BE2C (cell line): Measurements from ENCODE around the gene ITIH6.

Experiments
- DNase-seq: peaks from one replicate; pipeline ENCODE4 v3.0.0-alpha.2; 2020
- H3K27me3 ChIP-seq: fragments of 250-450 bp; sonication (Bioruptor Pico); 2 replicates; pipeline ENCODE4 v1.5.1; 2020; ENCODE audit warnings: mild to moderate bottlenecking
- H3K36me3 ChIP-seq: fragments of 250-450 bp; sonication (Bioruptor Pico); 2 replicates; pipeline ENCODE4 v1.5.1; 2020; ENCODE audit warnings: mild to moderate bottlenecking
- H3K4me1 ChIP-seq: fragments of 250-450 bp; sonication (Bioruptor Pico); 2 replicates; pipeline ENCODE4 v1.5.1; 2020
- H3K4me3 ChIP-seq: 2 replicates; pipeline ENCODE4 v1.5.1; 2011; ENCODE audit warnings: low read depth, low read length
- H3K9me3 ChIP-seq: fragments of 250-450 bp; sonication (Bioruptor Pico); 2 replicates; pipeline ENCODE4 v1.5.1; 2020
- TF ChIP-seq, protein P1 (sequence below): IDR thresholded peaks from 2 replicates; pipeline ENCODE4 v1.5.1; 2012; ENCODE audit warnings: mild to moderate bottlenecking, low read depth, low read length

The ITIH6 gene

DNA sequence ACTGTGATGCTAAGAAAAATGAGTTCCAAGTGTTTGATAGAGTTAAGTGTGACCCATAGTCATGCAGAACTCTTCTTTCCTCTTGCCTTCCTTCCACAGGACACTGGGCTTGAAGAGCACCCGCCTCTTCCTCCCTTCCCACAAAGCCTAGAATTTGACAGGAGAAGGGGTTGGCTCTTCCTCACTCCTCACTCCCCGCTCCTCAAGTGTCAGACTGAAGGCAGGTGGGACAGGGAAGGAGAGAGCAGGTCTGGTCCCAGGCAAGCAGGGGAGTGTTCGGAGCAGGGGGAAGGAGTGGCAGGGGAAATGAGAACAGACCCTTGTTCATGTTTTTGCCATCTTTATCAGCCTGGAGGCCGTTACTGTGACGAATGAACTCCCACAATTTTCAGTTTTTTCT is 20.2 kb upstream of the ITIH6 start:
- Histone ChIP-seq H3K9me3 (no peaks in the 10 kb centered on the region), H3K27me3 (no peaks in the 10 kb centered on the region), H3K4me1 (peaks cover 8% of the 10 kb centered on the region), H3K36me3 (peaks cover 7% of the 10 kb centered on the region), H3K4me3 (no peak overlapping the region)
- no peak for DNase-seq
- TF ChIP-seq, protein P1, sequence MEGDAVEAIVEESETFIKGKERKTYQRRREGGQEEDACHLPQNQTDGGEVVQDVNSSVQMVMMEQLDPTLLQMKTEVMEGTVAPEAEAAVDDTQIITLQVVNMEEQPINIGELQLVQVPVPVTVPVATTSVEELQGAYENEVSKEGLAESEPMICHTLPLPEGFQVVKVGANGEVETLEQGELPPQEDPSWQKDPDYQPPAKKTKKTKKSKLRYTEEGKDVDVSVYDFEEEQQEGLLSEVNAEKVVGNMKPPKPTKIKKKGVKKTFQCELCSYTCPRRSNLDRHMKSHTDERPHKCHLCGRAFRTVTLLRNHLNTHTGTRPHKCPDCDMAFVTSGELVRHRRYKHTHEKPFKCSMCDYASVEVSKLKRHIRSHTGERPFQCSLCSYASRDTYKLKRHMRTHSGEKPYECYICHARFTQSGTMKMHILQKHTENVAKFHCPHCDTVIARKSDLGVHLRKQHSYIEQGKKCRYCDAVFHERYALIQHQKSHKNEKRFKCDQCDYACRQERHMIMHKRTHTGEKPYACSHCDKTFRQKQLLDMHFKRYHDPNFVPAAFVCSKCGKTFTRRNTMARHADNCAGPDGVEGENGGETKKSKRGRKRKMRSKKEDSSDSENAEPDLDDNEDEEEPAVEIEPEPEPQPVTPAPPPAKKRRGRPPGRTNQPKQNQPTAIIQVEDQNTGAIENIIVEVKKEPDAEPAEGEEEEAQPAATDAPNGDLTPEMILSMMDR = no peak

DNA sequence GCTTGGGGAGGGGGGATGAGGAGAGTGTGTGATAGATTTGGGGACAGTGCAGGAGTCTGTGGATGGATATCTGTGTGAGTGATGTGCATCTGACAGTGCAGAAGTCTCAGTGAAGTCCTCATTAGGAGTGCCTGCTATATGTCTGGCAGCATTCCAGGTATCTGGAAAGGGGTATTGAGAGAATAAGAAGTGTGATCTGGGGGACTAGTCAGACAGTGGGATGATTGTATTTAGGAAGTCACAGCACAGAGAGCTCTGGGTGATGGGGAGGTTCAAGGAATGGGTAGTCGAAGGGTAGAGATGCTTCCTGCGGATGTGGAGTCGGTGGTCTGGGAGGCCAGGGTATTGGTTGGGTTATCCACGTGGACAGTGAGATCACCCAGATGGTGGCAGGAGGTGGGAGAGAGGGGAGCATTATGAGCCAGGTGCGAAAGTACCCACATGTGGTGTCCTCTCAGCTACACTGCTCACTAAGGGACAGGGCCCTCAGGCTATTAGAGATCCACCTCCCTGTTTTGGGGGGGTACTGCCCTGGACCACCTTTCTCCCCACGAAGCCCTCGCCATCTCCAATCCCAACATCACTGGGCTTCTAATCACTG is 19.3 kb upstream of the ITIH6 start:
- Histone ChIP-seq H3K9me3 (no peaks in the 10 kb centered on the region), H3K4me3 (no peak overlapping the region), H3K27me3 (no peaks in the 10 kb centered on the region), H3K4me1 (peaks cover 8% of the 10 kb centered on the region), H3K36me3 (peaks cover 7% of the 10 kb centered on the region)
- DNase-seq = peak; percentile 47
- TF ChIP-seq, protein P1 = no peak

DNA sequence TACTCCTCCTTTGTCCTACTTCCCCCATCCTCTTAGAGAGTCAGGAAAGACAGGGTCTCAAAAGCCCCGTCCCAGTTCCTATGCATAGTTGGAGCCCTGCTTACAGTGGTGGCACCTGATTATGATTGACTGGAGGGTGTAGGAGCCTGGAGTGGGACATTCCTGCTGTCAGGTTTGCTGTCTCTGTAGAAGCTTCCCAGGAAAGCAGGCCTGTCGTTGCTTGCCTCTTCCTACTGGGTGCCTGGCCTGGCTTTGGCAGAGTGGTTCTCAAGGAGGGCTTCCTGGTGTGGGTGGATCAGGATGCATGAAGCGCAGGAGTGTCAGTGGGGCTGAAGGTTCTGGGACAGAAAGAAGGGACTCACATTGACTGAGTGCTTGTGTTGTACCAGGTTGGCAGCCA is 14.3 kb upstream of the ITIH6 start:
- H3K4me1 ChIP-seq = no peaks in the 10 kb centered on the region; the same call in 1 of the 2 replicates
- no peak for DNase-seq
- no peaks in the 10 kb centered on the region for H3K27me3 ChIP-seq
- H3K4me3 ChIP-seq = no peak overlapping the region
- H3K9me3 ChIP-seq = no peaks in the 10 kb centered on the region
- H3K36me3 ChIP-seq = peaks cover 17% of the 10 kb centered on the region
- TF ChIP-seq, protein P1 = no peak

DNA sequence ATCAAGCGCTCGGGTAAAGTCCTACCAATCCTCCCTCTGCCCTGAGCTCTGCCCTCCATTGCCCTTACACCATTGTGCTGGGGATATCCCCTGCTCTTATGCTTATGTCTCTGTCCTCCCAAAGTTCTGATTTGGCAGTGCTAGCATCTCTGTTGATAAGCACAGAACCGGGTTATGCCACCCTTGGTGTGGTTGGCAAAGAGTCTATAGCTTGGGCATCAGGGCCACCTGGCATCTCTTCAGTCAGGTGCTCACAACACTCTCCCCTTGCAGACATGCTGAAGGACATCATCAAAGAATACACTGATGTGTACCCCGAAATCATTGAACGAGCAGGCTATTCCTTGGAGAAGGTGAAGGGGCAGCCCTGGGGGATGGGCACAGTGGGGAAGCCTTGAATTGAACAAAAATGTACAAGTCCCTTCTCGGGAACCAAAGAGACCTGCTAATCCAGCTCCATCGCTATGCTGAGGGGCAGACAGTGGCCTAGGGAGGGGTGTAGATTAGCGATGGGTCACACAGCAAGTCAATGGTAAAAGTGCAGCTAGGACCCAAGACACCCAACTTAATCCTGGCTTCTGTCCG is 13.3 kb upstream of the ITIH6 start:
- no peak for DNase-seq
- Histone ChIP-seq H3K4me1 (no peaks in the 10 kb centered on the region), H3K4me3 (no peak overlapping the region), H3K36me3 (peaks cover 17% of the 10 kb centered on the region), H3K27me3 (no peaks in the 10 kb centered on the region), H3K9me3 (no peaks in the 10 kb centered on the region)
- TF ChIP-seq, protein P1 = no peak

DNA sequence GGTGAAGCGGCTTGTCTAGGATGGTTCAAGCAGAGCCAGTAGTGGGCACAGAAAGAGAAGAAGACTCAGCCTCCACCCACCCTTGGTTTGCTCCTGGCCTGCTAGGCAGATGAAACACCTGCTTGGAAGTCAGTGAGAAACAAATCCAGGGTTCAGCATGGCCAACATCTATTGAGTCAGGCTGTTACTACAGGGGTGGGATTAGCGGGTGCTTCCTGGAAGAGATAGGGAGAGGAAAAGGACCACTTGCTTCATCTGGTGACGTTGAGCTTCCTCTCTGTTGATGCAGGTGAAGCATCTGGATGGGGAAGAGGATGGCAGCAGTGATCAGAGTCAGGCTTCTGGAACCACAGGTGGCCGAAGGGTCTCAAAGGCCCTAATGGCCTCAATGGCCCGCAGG is 12.5 kb upstream of the ITIH6 start:
- H3K36me3 ChIP-seq = peaks cover 17% of the 10 kb centered on the region
- no peaks in the 10 kb centered on the region for H3K27me3 ChIP-seq
- no peak overlapping the region for H3K4me3 ChIP-seq
- no peak for DNase-seq
- no peaks in the 10 kb centered on the region for H3K4me1 ChIP-seq
- no peaks in the 10 kb centered on the region for H3K9me3 ChIP-seq
- TF ChIP-seq, protein P1 = no peak
